Activated T-helper 1 cell treated with anti-CD3 and anti-CD28 coated beads, Interleukin-12 subunit alpha, Interleukin-12 subunit beta, Interleukin-2, Interleukin-4 antibody, amounts not matched to agents 30 ng/mL and 10 ng/mL and 1 ng/mL, durations not matched to agents 14 hours and 24 hours and 36 hours (primary cell): Measurements from ENCODE around the gene SPG7. TPM values are rescaled to one million over a fixed set of nuclear protein-coding genes. Genes with fewer than 3 reads are reported as not detected.

Experiments used
- DNase-seq: peaks from one replicate; pipeline ENCODE4 v3.0.0; 2021; ENCODE audit warnings: low spot score
- H3K27ac Mint-ChIP-seq: one replicate; pipeline ENCODE4 v1.8.0; 2021; ENCODE audit warnings: mild to moderate bottlenecking, mixed read lengths
- H3K27me3 Mint-ChIP-seq: one replicate; pipeline ENCODE4 v1.8.0; 2022; ENCODE audit warnings: mild to moderate bottlenecking, moderate library complexity, mixed read lengths; ENCODE audit not compliant: insufficient read depth
- H3K36me3 Mint-ChIP-seq: one replicate; pipeline ENCODE4 v1.8.0; 2021; ENCODE audit warnings: low read depth, mixed read lengths
- H3K4me1 Mint-ChIP-seq: one replicate; pipeline ENCODE4 v1.8.0; 2021; ENCODE audit warnings: low read depth, mixed read lengths
- H3K4me3 Mint-ChIP-seq: one replicate; pipeline ENCODE4 v1.8.0; 2021; ENCODE audit warnings: mild to moderate bottlenecking, moderate library complexity, mixed read lengths
- H3K9me3 Mint-ChIP-seq: one replicate; pipeline ENCODE4 v1.8.0; 2021; ENCODE audit warnings: mixed read lengths
- intact Hi-C: fragments of 100-400 bp; cut with micrococcal nuclease; formaldehyde crosslinking; loops from one replicate; pipeline ENCODE4 v1.15.1; 2024
- total RNA-seq: library from RNA; stranded (reverse); gene quantifications from 2 replicates; pipeline ENCODE4 v1.2.3, GENCODE V29; 2022

Gene SPG7
- total RNA-seq, 1 donor from 2014 or later: 106 TPM

DNA sequence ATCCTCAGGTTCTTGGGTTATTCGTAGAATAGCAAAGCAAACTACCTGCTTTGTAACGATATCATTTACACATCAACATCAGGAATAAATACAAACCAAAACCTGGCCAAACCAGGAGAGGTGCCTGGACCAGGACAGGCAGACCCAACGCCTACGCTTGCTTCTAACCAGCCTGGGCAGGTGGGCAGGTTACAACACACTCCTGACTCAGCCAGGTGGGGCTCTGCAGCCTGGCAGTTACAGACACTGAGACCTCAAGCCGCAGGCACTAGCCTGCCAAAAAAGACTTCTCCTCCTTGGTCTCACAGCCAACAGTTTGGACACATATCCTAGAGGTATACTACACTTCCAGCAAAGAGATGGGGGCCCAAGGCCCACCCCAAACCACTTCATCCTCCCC, 31.8 kb upstream of the SPG7 start:
- Mint-ChIP-seq H3K9me3 (no peaks in the 10 kb centered on the region), H3K27ac (peak overlapping the region; percentile 40), H3K4me1 (peaks cover 83% of the 10 kb centered on the region), H3K4me3 (peak overlapping the region; percentile 3), H3K27me3 (no peaks in the 10 kb centered on the region), H3K36me3 (peaks cover 17% of the 10 kb centered on the region)
- intact Hi-C loops: loop anchor here (1.0 kb wide), 1 partner anchor 9 kb away; no protein-coding TSS in a partner anchor
- DNase-seq: no peak

GRCh38 chr16:89476811-89477261, 31.4 kb upstream of the SPG7 start:
- Mint-ChIP-seq H3K36me3 (peaks cover 16% of the 10 kb centered on the region), H3K4me1 (peaks cover 83% of the 10 kb centered on the region), H3K27me3 (no peaks in the 10 kb centered on the region), H3K4me3 (peak overlapping the region; percentile 3), H3K9me3 (no peaks in the 10 kb centered on the region), H3K27ac (peak overlapping the region; percentile 32)
- intact Hi-C loops: loop anchor here (1.0 kb wide), 1 partner anchor 8 kb away; no protein-coding TSS in a partner anchor
- no peak for DNase-seq

GRCh38 chr16:89478576-89479221, 29.5 kb upstream of the SPG7 start:
- no peaks in the 10 kb centered on the region for H3K27me3 Mint-ChIP-seq
- peak overlapping the region; percentile 60 for H3K4me3 Mint-ChIP-seq
- peak overlapping the region; percentile 84 for H3K27ac Mint-ChIP-seq
- H3K4me1 Mint-ChIP-seq: peaks cover 83% of the 10 kb centered on the region
- no peak for DNase-seq
- peaks cover 28% of the 10 kb centered on the region for H3K36me3 Mint-ChIP-seq
- no peaks in the 10 kb centered on the region for H3K9me3 Mint-ChIP-seq
- intact Hi-C loops: no loop called here

- DNase-seq: no peak
- H3K27me3 Mint-ChIP-seq: no peaks in the 10 kb centered on the region
- H3K4me3 Mint-ChIP-seq: no peak overlapping the region
- intact Hi-C loops: no loop called here
- peaks cover 29% of the 10 kb centered on the region for H3K36me3 Mint-ChIP-seq
- H3K9me3 Mint-ChIP-seq: no peaks in the 10 kb centered on the region
- H3K27ac Mint-ChIP-seq: peak overlapping the region; percentile 45
- peaks cover 84% of the 10 kb centered on the region for H3K4me1 Mint-ChIP-seq
These were observed 26.7 kb upstream of the SPG7 start for GRCh38 chr16:89481356-89481955.

GRCh38 chr16:89482150-89482816, 25.9 kb upstream of the SPG7 start:
- intact Hi-C loops: no loop called here
- peak overlapping the region; percentile 83 for H3K4me3 Mint-ChIP-seq

GRCh38 chr16:89482817-89483205, 25.4 kb upstream of the SPG7 start:
- Mint-ChIP-seq H3K27ac (peak overlapping the region; percentile 50), H3K4me1 (peaks cover 87% of the 10 kb centered on the region), H3K36me3 (peaks cover 29% of the 10 kb centered on the region), H3K27me3 (no peaks in the 10 kb centered on the region), H3K9me3 (no peaks in the 10 kb centered on the region), H3K4me3 (peak overlapping the region; percentile 83)
- DNase-seq: no peak
- intact Hi-C loops: no loop called here

More at GRCh38 chr16:89482150-89482816, 25.9 kb upstream of the SPG7 start:
- peak overlapping the region; percentile 19 for H3K27ac Mint-ChIP-seq
- no peaks in the 10 kb centered on the region for H3K9me3 Mint-ChIP-seq
- no peak for DNase-seq
- H3K36me3 Mint-ChIP-seq: peaks cover 29% of the 10 kb centered on the region
- no peaks in the 10 kb centered on the region for H3K27me3 Mint-ChIP-seq
- H3K4me1 Mint-ChIP-seq: peaks cover 84% of the 10 kb centered on the region

- no peak for DNase-seq
- H3K27ac Mint-ChIP-seq: peak overlapping the region; percentile 91
- peaks cover 87% of the 10 kb centered on the region for H3K4me1 Mint-ChIP-seq
- peak overlapping the region; percentile 83 for H3K4me3 Mint-ChIP-seq
- peaks cover 31% of the 10 kb centered on the region for H3K36me3 Mint-ChIP-seq
- intact Hi-C loops: loop anchor here (1.0 to 2.0 kb wide), 3 partner anchors 44 to 159 kb away; no protein-coding TSS in a partner anchor
- no peaks in the 10 kb centered on the region for H3K9me3 Mint-ChIP-seq
- H3K27me3 Mint-ChIP-seq: no peaks in the 10 kb centered on the region
These were observed 24.1 kb upstream of the SPG7 start for GRCh38 chr16:89484041-89484501.

- H3K27me3 Mint-ChIP-seq: no peaks in the 10 kb centered on the region
- no peak for DNase-seq
- peaks cover 87% of the 10 kb centered on the region for H3K4me1 Mint-ChIP-seq
- peak overlapping the region; percentile 83 for H3K4me3 Mint-ChIP-seq
- H3K36me3 Mint-ChIP-seq: peaks cover 32% of the 10 kb centered on the region
- H3K9me3 Mint-ChIP-seq: no peaks in the 10 kb centered on the region
- H3K27ac Mint-ChIP-seq: peak overlapping the region; percentile 91
- intact Hi-C loops: loop anchor here (1.0 to 2.0 kb wide), 5 partner anchors 9 to 160 kb away; no protein-coding TSS in a partner anchor
These were observed 23.1 kb upstream of the SPG7 start for GRCh38 chr16:89484923-89485679.

DNA sequence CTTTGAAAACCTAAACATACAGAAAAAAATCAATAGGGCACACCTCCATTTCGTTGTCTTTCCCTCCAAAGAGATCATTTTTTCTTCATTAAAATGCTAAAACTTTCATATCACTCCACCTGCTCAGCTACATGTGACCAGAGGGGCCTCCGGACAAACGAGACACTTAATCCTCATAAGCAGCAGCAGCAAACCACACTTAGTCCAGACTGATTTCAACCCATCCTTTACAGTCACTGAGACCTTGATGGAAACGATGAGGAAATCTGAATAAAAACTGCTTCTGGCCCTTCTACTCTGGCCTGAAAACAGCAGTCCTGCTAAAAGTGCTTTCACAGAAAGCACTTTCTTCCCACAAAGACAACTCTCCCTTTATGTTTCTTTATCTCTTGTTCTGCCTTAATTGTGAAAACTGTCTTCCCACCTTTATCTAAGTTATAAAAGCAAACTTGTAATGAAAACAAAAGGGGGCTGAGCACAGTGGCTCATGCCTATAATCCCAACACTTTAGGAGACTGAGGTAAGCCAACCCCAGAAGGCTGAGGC, 22.4 kb upstream of the SPG7 start:
- intact Hi-C loops: loop anchor here (1.0 to 2.0 kb wide), 3 partner anchors 9 to 161 kb away; no protein-coding TSS in a partner anchor
- H3K36me3 Mint-ChIP-seq: peaks cover 32% of the 10 kb centered on the region

DNA sequence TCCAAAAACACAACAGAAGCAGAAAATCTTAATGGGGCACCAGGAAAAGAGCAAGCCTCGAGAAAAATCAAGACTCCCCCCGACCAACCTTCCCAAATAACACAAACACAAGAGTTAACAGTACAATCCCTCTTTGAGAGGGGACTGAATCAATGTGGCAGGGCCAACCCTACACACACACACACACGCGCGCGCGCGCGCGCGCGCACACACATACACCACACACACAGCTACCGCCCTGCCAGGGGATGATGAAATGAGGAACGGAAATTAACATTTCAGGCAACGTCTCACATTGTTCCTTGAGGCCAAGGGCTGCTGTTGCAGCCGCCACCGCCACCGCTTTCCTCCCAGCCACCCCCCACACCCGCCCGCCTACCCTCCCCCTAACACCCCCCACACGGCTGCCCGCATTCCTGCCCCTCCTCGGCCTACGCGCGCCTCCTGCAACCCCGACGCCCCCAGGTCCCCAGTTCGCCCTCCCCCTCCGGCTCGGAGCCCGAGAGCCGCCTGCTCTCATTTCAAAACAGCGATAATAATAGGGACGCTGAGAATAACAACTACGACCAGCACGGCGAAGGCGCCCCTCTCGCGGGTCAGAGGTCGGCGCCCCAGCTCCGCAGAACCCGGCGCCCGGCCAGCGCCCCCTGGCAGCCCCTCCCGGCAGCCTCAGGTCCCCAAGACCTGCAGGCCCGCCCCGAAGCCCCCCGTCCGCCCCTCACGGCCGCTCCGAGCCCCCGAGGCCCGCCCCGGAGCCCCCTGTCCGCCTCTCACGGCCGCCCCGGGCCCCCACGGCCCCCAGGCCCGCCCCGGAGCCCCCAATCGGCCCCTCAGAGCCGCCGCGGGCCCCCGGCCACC, 18.9 kb upstream of the SPG7 start:
- Mint-ChIP-seq H3K9me3 (no peaks in the 10 kb centered on the region), H3K4me3 (peak overlapping the region; percentile 96), H3K36me3 (peaks cover 17% of the 10 kb centered on the region), H3K27ac (peak overlapping the region; percentile 96), H3K4me1 (peaks cover 65% of the 10 kb centered on the region), H3K27me3 (no peaks in the 10 kb centered on the region)
- intact Hi-C loops: loop anchor here (1.0 to 2.0 kb wide), 3 partner anchors 34 to 156 kb away; no protein-coding TSS in a partner anchor
- peak; percentile 76 for DNase-seq

More for the DNA sequence above, 22.4 kb upstream of the SPG7 start:
- no peak for DNase-seq
- Mint-ChIP-seq H3K4me1 (peaks cover 82% of the 10 kb centered on the region), H3K9me3 (no peaks in the 10 kb centered on the region), H3K27ac (peak overlapping the region; percentile 90), H3K4me3 (peak overlapping the region; percentile 60), H3K27me3 (no peaks in the 10 kb centered on the region)

- Mint-ChIP-seq H3K4me3 (no peak overlapping the region), H3K27me3 (no peaks in the 10 kb centered on the region), H3K4me1 (peaks cover 58% of the 10 kb centered on the region), H3K36me3 (peaks cover 16% of the 10 kb centered on the region), H3K27ac (no peak overlapping the region), H3K9me3 (no peaks in the 10 kb centered on the region)
- intact Hi-C loops: loop anchor here (1.0 to 5.0 kb wide), 9 partner anchors 15 to 708 kb away; partner anchors contain the start of genes GALNS, RPL13 and TRAPPC2L
- DNase-seq: no peak
These were observed 18.2 kb upstream of the SPG7 start for GRCh38 chr16:89489898-89490438.
